ENCODE data around the gene CFAP100.

CFAP100 gene

GRCh38 chr3:126484662-126485061 lies 90.0 kb downstream of the CFAP100 start:
- no peak for DNase-seq

- no peak for DNase-seq
Observed at GRCh38 chr3:126485176-126485897, 90.6 kb downstream of the CFAP100 start.

DNA sequence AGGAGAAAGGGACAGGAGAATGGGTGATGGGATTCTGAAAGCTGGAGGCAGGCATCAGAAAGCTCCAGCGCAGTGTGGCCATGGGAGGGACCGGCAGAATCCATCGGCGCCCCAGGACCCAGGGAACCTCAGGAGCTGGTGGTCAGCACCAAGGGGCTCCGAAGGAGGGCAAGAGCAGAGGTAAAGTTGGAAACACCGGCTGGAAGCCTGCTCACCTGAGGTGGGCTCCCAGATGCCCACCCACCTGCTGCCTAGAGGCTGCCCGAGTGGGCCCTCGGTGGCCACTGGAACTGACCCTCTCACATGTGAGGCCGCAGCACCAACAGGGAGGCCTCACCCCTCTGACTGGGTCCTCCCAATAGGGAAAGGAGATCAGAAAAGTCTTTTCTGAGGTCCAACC lies 91.2 kb downstream of the CFAP100 start:
- no peak for DNase-seq

Measured in NCI-H510A (cell line).